Ovary (tissue), 3 donors: ENCODE measurements around the gene CMIP.

Experiments used
- EP300 ChIP-seq: sonication (generic); formaldehyde crosslinking; IDR thresholded peaks from one replicate; pipeline ENCODE4 v1.6.1; 2017; ENCODE audit warnings: antibody characterized with exemption
- POLR2A ChIP-seq: fragments of 450-650 bp; IDR thresholded peaks from one replicate; pipeline ENCODE4 v1.6.1; 2017; ENCODE audit warnings: antibody characterized with exemption, mild to moderate bottlenecking, moderate library complexity
- TF ChIP-seq, protein P1 (sequence below), 3 donors: fragments of 450-650 bp in 2 of 3; fragments of 200-600 bp in 1 of 3; IDR thresholded peaks; one replicate each; pipeline versions ENCODE4 v1.5.1 to v1.8.0; 2016 to 2022; ENCODE audit warnings: antibody characterized with exemption in 3 of 3, mild to moderate bottlenecking in 1 of 3
- donor health status: DM: no; HTN: no; CAD: no.

DNA sequence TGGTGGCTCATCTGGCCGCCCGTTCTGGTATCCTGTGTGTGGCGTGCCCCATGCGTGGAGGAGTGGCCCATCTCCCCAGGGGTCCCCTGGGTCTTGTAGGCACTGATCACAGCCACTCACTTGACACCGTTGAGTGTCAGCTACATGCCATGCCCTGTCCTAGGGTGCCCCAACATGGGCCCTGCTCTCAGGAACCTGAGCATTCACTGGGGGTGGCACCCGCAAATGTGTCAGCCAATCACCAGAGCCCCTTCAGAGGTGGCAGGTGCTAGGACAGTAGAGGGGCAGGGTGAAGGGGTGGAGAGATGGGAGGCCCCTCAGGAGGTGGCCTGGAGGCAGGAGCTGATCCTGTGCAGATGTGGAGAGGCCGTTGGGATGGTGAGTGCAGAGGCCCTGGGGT lies 27.8 kb downstream of the CMIP start:
- TF ChIP-seq, protein P1, sequence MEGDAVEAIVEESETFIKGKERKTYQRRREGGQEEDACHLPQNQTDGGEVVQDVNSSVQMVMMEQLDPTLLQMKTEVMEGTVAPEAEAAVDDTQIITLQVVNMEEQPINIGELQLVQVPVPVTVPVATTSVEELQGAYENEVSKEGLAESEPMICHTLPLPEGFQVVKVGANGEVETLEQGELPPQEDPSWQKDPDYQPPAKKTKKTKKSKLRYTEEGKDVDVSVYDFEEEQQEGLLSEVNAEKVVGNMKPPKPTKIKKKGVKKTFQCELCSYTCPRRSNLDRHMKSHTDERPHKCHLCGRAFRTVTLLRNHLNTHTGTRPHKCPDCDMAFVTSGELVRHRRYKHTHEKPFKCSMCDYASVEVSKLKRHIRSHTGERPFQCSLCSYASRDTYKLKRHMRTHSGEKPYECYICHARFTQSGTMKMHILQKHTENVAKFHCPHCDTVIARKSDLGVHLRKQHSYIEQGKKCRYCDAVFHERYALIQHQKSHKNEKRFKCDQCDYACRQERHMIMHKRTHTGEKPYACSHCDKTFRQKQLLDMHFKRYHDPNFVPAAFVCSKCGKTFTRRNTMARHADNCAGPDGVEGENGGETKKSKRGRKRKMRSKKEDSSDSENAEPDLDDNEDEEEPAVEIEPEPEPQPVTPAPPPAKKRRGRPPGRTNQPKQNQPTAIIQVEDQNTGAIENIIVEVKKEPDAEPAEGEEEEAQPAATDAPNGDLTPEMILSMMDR (IDR thresholded peaks at IDR 0.05): no peak
- no peak for TF ChIP-seq POLR2A
- TF ChIP-seq EP300: no peak
